Pancreas (tissue), 10 donors: ENCODE data around the gene ADM2. TPM values are rescaled to one million over a fixed set of nuclear protein-coding genes. Genes with fewer than 3 reads are reported as not detected.

ENCODE experiments used
- ATAC-seq, 4 donors: fragments of 200-7000 bp; cut with Tn5 transposase; one replicate each; pipeline versions ENCODE4 v1.8.0 to v1.9.1; 2020; ENCODE audit warnings: mild to moderate bottlenecking in 4 of 4, moderate library complexity in 4 of 4
- DNase-seq, 6 donors: peaks; one replicate each; pipeline ENCODE4 v3.0.0-alpha.2; 2020
- FAIRE-seq: peaks from 2 replicates; lab custom pipeline; 2012; peaks lifted over from hg19 to GRCh38; lab: Jason Lieb, UNC
- H3K27ac ChIP-seq, 4 donors: fragments of 200-600 bp; sonication (generic); 1 replicate in 3 of 4; 2 replicates in 1 of 4; pipeline versions ENCODE4 v1.5.0 to v1.8.0; 2020
- H3K27me3 ChIP-seq, 4 donors: fragments of 200-600 bp; one replicate each; pipeline ENCODE4 v1.8.0; 2021
- H3K36me3 ChIP-seq, 3 donors: fragments of 200-600 bp; sonication (generic) in 1 of 3; one replicate each; pipeline versions ENCODE4 v1.5.0 to v1.8.0; 2020 to 2021
- H3K4me1 ChIP-seq, 3 donors: fragments of 200-600 bp; one replicate each; pipeline ENCODE4 v1.8.0; 2021
- H3K4me3 ChIP-seq, 4 donors: fragments of 200-600 bp; sonication (generic) in 2 of 4; one replicate each; pipeline versions ENCODE4 v1.5.0 to v1.8.0; 2020 to 2021
- H3K9me3 ChIP-seq, 4 donors: fragments of 200-600 bp; one replicate each; pipeline ENCODE4 v1.8.0; 2021
- WGBS, 2 donors: extraction: QIAGEN DNeasy Blood & Tissue Kit; methylation state at CpG; one replicate each; pipeline ENCODE4 v1.1.7; 2013; 5-methylcytosine and 5-hydroxymethylcytosine counted together
- intact Hi-C, 3 donors: fragments of 100-400 bp; cut with DNase I; formaldehyde crosslinking; loops; one replicate each; pipeline versions ENCODE4 v1.11.1 to v1.14.2; 2022
- polyA plus RNA-seq, 2 donors: library from polyadenylated mRNA; stranded (reverse); fragments of 200-250 nt; gene quantifications; one replicate each; pipeline ENCODE4 v1.2.3, GENCODE V29; 2013
- total RNA-seq, 6 donors: library from RNA; stranded (reverse); fragmentation: NEBNext Ultra II Directional in 4 of 6; extraction: Animal tissue kit (Norgen Biotek cat#: 25700) in 4 of 6; gene quantifications; one replicate each; pipeline versions ENCODE4 v1.2.1 to v1.2.4, GENCODE V29; 2021 to 2023
- TF ChIP-seq, protein P1 (sequence below), 4 donors: fragments of 200-600 bp; sonication (generic) in 3 of 4; IDR thresholded peaks; one replicate each; pipeline versions ENCODE4 v1.5.0 to v1.8.0; 2021; ENCODE audit warnings: antibody characterized with exemption in 4 of 4
- donor health status: healthy with polysubstance abuse.
- donor health status: DM: no; HTN: no; CAD: no; lungs with moderate emphysema.
- donor health status: DM: no; HTN: no; CAD: no.
- donor health status: control.
- donor health status: control.
- donor health status: Bipolar disorder and iron deficiency.
- donor health status: DM: yes; HTN: yes; CAD: no.
- donor health status: DM: no; HTN: no; CAD: no.
- donor health status: DM: no; HTN: no; CAD: no.
- donor health status: DM: yes; HTN: yes; CAD: no.

The ADM2 gene
- total and polyA plus RNA-seq, 8 donors, result 2.1 to 44.3 (median 5.8) TPM

DNA sequence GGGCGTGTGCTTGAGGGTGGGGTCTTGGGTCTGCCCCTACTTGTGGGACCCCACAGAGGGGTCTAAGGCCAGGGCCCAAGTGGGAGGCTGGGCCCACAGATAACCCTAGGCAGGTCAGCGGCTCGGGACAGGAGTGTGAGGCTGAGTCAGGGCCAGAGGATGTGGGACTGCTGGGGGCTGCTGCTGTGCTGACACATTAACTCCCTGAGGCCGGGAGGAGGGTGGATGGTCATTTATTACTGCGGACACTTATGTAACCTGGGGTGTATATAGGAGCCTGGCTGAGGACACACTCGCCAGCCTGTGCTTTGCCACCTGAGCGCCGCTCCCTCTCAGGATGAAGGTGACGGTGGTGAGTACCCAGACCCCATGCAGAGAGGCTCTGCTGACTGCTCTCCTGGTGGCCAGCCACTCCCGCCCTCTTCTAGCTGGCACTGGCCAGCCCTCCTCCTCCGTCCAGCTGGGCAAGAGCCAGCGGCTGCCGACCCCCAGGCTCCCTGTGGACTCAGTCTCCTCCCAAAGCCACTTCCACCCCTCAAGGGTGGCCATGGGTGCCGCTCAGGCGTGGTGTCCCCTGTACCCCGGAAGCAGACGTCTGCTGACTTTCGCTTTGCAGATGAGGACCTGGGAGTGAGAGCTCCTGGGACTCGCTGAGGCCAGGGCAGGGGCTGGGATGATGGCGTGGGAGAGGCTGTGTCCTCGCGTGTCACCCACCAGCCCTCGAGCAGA lies 5.4 kb downstream of the ADM2 start, which contains the start of gene MIOX:
Gene MIOX, plus strand, starts transcription at position 299 of the 729 bp plus-strand sequence. Its CDS starts 39 bp downstream, at position 338.
- Histone ChIP-seq H3K27ac (peak within 1 kb of the TSS; percentile 78 to 82 (median 81)), H3K4me1 (peaks cover 0 to 14% (median 0%) of the 10 kb centered on the region in 3 donors), H3K9me3 (no peaks in the 10 kb centered on the region), H3K27me3 (no peaks in the 10 kb centered on the region), H3K4me3 (no peak within 1 kb of the TSS), H3K36me3 (no peaks in the 10 kb centered on the region)
- intact Hi-C loops, result no loop called here
- TF ChIP-seq, protein P1, sequence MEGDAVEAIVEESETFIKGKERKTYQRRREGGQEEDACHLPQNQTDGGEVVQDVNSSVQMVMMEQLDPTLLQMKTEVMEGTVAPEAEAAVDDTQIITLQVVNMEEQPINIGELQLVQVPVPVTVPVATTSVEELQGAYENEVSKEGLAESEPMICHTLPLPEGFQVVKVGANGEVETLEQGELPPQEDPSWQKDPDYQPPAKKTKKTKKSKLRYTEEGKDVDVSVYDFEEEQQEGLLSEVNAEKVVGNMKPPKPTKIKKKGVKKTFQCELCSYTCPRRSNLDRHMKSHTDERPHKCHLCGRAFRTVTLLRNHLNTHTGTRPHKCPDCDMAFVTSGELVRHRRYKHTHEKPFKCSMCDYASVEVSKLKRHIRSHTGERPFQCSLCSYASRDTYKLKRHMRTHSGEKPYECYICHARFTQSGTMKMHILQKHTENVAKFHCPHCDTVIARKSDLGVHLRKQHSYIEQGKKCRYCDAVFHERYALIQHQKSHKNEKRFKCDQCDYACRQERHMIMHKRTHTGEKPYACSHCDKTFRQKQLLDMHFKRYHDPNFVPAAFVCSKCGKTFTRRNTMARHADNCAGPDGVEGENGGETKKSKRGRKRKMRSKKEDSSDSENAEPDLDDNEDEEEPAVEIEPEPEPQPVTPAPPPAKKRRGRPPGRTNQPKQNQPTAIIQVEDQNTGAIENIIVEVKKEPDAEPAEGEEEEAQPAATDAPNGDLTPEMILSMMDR (IDR thresholded peaks at IDR 0.05), result no peak
- WGBS, 2 donors, result 77% methylated on average over 19 to 23 of the region's 23 CpGs
- FAIRE-seq, result no peak
- no peak for ATAC-seq
- peak in 4 of 6 donors; percentile 18 to 54 (median 50) for DNase-seq

DNA sequence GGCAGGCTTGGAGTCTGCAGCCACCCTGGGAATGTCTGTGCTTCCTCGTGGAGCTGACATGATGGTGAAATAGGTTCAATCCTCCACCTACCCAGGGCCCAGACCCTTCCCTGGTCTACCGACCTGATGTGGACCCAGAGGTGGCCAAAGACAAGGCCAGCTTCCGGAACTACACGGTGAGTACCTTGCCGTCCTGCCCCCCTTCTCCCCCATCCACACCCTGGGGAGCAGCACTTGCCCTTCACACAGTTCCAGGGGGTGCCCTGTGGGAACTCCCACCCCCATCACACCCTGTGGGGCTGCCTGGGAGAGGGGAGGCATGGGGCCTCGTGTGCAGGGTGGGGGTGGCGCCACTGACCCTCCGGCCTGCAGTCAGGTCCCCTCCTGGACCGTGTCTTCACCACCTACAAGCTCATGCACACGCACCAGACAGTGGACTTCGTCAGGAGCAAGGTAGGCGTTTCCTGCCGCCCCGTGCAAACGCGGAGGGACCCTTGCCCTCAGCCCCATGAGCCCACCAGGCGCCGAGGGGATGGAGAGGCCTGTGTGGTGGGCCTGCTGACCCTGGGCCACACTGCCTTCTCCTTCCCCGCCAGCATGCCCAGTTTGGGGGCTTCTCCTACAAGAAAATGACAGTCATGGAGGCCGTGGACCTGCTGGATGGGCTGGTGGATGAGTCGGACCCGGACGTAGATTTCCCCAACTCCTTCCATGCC lies 6.1 kb downstream of the ADM2 start:
- DNase-seq (peak in 3 of 6 donors; percentile 37 to 63 (median 57)), ATAC-seq (no peak), FAIRE-seq (no peak)
- TF ChIP-seq, protein P1 (IDR thresholded peaks at IDR 0.05), result no peak
- WGBS, 2 donors, result 88 to 89% methylated on average over 23 of the region's 23 CpGs
- Histone ChIP-seq H3K36me3 (no peaks in the 10 kb centered on the region), H3K27me3 (no peaks in the 10 kb centered on the region), H3K9me3 (no peaks in the 10 kb centered on the region), H3K27ac (no peak overlapping the region), H3K4me3 (no peak overlapping the region), H3K4me1 (peaks cover 0 to 14% (median 0%) of the 10 kb centered on the region in 3 donors)
- intact Hi-C loops, result no loop called here

DNA sequence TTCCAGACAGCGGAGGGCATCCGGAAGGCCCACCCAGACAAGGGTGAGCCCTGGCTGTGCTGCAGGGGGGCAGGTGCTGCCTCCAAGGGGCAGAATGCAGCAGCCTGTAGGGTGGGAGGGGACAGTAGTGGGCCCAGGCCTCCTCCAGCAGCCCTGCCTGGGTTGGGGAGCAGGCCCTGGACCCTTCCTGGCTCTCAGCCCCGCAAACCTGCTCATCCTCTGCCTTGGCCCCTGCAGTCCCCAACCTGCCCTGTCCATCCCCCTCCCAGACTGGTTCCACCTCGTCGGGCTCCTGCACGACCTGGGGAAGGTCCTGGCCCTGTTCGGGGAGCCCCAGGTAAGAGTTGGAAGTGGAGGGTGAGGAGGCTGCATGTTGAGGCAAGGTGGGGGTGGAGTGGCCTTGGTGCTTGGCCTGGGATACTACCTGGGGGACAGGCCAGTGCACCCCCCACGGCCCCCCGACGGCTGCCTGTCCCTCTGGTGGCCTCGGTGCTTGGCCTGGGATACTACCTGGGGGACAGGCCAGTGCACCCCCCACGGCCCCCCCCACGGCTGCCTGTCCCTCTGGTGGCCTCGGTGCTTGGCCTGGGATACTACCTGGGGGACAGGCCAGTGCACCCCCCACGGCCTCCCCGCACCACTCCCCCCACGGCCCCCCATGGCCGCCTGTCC lies 6.8 kb downstream of the ADM2 start:
- FAIRE-seq (no peak), ATAC-seq (no peak), DNase-seq (peak in 3 of 6 donors; percentile 40 to 65 (median 40))
- Histone ChIP-seq H3K4me1 (peaks cover 0 to 14% (median 0%) of the 10 kb centered on the region in 3 donors), H3K27me3 (no peaks in the 10 kb centered on the region), H3K4me3 (no peak overlapping the region), H3K27ac (no peak overlapping the region), H3K9me3 (no peaks in the 10 kb centered on the region), H3K36me3 (no peaks in the 10 kb centered on the region)
- intact Hi-C loops, result no loop called here
- TF ChIP-seq, protein P1 (IDR thresholded peaks at IDR 0.05), result no peak
- WGBS, 2 donors, result 76 to 93% methylated on average over 10 to 18 of the region's 18 CpGs

DNA sequence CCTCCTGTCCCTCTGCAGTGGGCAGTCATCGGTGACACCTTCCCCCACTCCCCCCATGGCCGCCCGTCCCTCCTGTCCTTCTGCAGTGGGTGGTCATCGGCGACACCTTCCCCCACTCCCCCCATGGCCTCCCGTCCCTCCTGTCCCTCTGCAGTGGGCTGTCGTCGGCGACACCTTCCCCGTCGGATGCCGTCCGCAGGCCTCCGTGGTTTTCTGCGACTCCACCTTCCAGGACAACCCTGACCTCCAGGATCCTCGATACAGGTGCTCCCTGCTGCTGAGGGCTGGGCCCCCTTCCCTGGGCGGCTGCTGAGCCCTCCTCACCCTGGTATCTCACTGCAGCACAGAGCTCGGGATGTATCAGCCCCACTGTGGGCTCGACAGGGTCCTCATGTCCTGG lies 7.5 kb downstream of the ADM2 start:
- Histone ChIP-seq H3K27me3 (no peaks in the 10 kb centered on the region), H3K36me3 (no peaks in the 10 kb centered on the region), H3K4me1 (peaks cover 0 to 13% (median 0%) of the 10 kb centered on the region in 3 donors), H3K4me3 (no peak overlapping the region), H3K27ac (no peak overlapping the region), H3K9me3 (no peaks in the 10 kb centered on the region)
- FAIRE-seq, result no peak
- peak in 2 of 6 donors; percentile 39 to 42 for DNase-seq
- TF ChIP-seq, protein P1 (IDR thresholded peaks at IDR 0.05), result no peak
- ATAC-seq, result no peak
- 83 to 87% methylated on average over 19 of the region's 19 CpGs for WGBS, 2 donors
- intact Hi-C loops, result no loop called here
